Thyroid gland (tissue), 4 donors: ENCODE measurements around the gene PDZD2. TPM values are rescaled to one million over a fixed set of nuclear protein-coding genes. Genes with fewer than 3 reads are reported as not detected.

Experiments
- DNase-seq, 2 donors: peaks; one replicate each; pipeline ENCODE4 v3.0.0-alpha.2; 2019
- H3K27ac ChIP-seq, 3 donors: fragments of 200-600 bp; sonication (generic); 1 replicate in 2 of 3; 2 replicates in 1 of 3; pipeline ENCODE4 v1.5.1; 2016 to 2019; ENCODE audit warnings: mild to moderate bottlenecking in 1 of 3, moderate library complexity in 1 of 3
- H3K27me3 ChIP-seq: fragments of 200-600 bp; sonication (generic); one replicate; pipeline ENCODE4 v1.5.1; 2019
- H3K36me3 ChIP-seq, 2 donors: fragments of 200-600 bp; sonication (generic); one replicate each; pipeline ENCODE4 v1.5.1; 2016 to 2019
- H3K4me1 ChIP-seq, 2 donors: fragments of 200-600 bp; sonication (generic); one replicate each; pipeline ENCODE4 v1.5.1; 2017 to 2019
- H3K4me3 ChIP-seq, 3 donors: fragments of 200-600 bp; sonication (generic); replicated peaks in 1 of 3; 1 replicate in 2 of 3; 2 replicates in 1 of 3; pipeline ENCODE4 v1.5.1; 2016; ENCODE audit warnings: mild to moderate bottlenecking in 1 of 3
- H3K9me3 ChIP-seq: fragments of 200-600 bp; sonication (generic); one replicate; pipeline ENCODE4 v1.5.1; 2017
- CTCF ChIP-seq, 6 experiments: fragments of 200-600 bp in 3 of 6; fragments of 450-650 bp in 3 of 6; sonication (generic) in 3 of 6; IDR thresholded peaks; one replicate each; pipeline ENCODE4 v1.5.1; 2016 to 2019; ENCODE audit warnings: antibody characterized with exemption in 6 of 6, mild to moderate bottlenecking in 2 of 6, inconsistent platforms in 1 of 6, moderate library complexity in 1 of 6
- POLR2A ChIP-seq, 2 donors: fragments of 450-650 bp; IDR thresholded peaks; one replicate each; pipeline ENCODE4 v1.6.1; 2017; ENCODE audit warnings: antibody characterized with exemption in 2 of 2, mild to moderate bottlenecking in 2 of 2, moderate library complexity in 1 of 2
- WGBS, 2 donors: methylation state at CpG; one replicate each; pipeline ENCODE4 v1.1.5; 2017; 5-methylcytosine and 5-hydroxymethylcytosine counted together
- intact Hi-C: fragments of 100-400 bp; cut with DNase I; formaldehyde crosslinking; loops from one replicate; pipeline ENCODE4 v1.15.1; 2023
- total RNA-seq, 4 donors: library from RNA; depleted of rRNA; stranded (reverse); fragments of >200 nt; gene quantifications; one replicate each; pipeline ENCODE4 v1.2.3, GENCODE V29; 2016

PDZD2 gene
- total RNA-seq, 4 donors from 2014 or later = 1.8 to 4.5 (median 3.9) TPM

DNA sequence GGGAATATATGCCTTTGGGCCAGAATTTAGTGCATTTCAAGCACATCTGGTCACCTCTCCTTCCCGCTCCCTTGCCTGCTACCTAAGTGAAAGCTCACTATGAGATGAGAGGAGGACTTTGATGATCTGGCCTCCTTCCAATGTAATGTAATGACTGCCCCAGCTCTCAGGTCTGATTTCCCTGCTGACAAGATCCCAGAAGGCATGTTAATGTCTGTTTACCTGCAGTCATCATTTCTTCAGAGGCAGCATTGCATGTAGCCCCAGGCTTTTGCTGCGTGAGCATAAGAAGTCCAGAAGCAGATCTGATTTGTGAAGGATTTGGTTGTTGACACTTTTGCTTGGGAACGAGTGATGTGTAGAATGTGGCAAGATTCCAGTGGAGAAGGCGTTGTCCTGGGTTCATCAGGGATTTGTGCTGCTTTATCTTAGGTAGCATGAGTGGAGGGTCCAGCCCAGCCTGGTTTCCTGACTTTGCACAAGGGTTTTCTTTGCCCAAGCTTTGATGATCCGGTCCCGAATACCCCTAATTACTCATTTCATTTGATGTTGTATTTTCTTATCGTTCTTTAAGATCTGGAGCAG lies 342.5 kb downstream of the PDZD2 start:
- H3K4me1 ChIP-seq = no peaks in the 10 kb centered on the region
- no peak for TF ChIP-seq POLR2A (IDR thresholded peaks at IDR 0.05)
- TF ChIP-seq CTCF (IDR thresholded peaks at IDR 0.05) = no peak
- intact Hi-C loops = no loop called here
- no peaks in the 10 kb centered on the region for H3K9me3 ChIP-seq
- no peak for DNase-seq
- no peak overlapping the region for H3K4me3 ChIP-seq
- H3K27me3 ChIP-seq = no peaks in the 10 kb centered on the region
- H3K36me3 ChIP-seq = no peaks in the 10 kb centered on the region
- H3K27ac ChIP-seq = no peak overlapping the region
- WGBS, 2 donors = 83 to 88% methylated on average over 7 of the region's 7 CpGs

DNA sequence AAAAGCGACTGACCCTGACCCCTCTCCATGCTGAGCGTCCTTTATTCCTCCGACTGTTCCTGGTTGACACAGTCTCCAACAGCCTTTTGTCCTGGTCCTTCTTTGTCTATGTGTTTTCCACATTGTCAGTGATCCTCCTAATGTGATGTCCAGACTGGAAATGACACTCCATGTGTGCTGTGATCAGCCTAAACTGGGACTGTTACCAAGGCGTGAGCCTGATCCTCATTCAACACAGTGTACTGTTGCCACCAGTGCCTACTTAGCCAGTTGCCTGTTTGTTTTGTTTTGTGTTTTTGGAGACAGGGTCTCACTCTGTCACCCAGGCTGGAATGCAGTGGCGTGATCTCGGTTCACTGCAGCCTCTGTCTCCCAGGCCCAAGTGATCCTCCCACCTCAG lies 343.1 kb downstream of the PDZD2 start:
- Histone ChIP-seq H3K27me3 (no peaks in the 10 kb centered on the region), H3K4me1 (no peaks in the 10 kb centered on the region), H3K36me3 (no peaks in the 10 kb centered on the region), H3K4me3 (no peak overlapping the region), H3K9me3 (no peaks in the 10 kb centered on the region), H3K27ac (no peak overlapping the region)
- TF ChIP-seq POLR2A (IDR thresholded peaks at IDR 0.05) (no peak), CTCF (IDR thresholded peaks at IDR 0.05) (no peak)
- no peak for DNase-seq
- intact Hi-C loops = no loop called here
- WGBS, 2 donors = 94 to 95% methylated on average over 6 of the region's 6 CpGs

- intact Hi-C loops = no loop called here
- WGBS, 2 donors = 81% methylated on average over 2 of the region's 2 CpGs
- H3K27me3 ChIP-seq = no peaks in the 10 kb centered on the region
Measured at GRCh38 chr5:31982621-31983020, 343.7 kb downstream of the PDZD2 start.

GRCh38 chr5:31983851-31984250 lies 344.9 kb downstream of the PDZD2 start:
- Histone ChIP-seq H3K36me3 (no peaks in the 10 kb centered on the region), H3K4me3 (no peak overlapping the region), H3K4me1 (no peaks in the 10 kb centered on the region), H3K27me3 (no peaks in the 10 kb centered on the region), H3K9me3 (no peaks in the 10 kb centered on the region), H3K27ac (no peak overlapping the region)
- no peak for DNase-seq
- TF ChIP-seq CTCF (IDR thresholded peaks at IDR 0.05) = no peak
- no peak for TF ChIP-seq POLR2A (IDR thresholded peaks at IDR 0.05)
- WGBS, 2 donors = 58 to 59% methylated on average over 4 of the region's 4 CpGs
- intact Hi-C loops = no loop called here

More at GRCh38 chr5:31982621-31983020, 343.7 kb downstream of the PDZD2 start:
- TF ChIP-seq CTCF (IDR thresholded peaks at IDR 0.05) (no peak), POLR2A (IDR thresholded peaks at IDR 0.05) (no peak)
- H3K27ac ChIP-seq = no peak overlapping the region
- no peaks in the 10 kb centered on the region for H3K36me3 ChIP-seq
- no peaks in the 10 kb centered on the region for H3K4me1 ChIP-seq
- no peak for DNase-seq
- H3K9me3 ChIP-seq = no peaks in the 10 kb centered on the region
- H3K4me3 ChIP-seq = no peak overlapping the region

DNA sequence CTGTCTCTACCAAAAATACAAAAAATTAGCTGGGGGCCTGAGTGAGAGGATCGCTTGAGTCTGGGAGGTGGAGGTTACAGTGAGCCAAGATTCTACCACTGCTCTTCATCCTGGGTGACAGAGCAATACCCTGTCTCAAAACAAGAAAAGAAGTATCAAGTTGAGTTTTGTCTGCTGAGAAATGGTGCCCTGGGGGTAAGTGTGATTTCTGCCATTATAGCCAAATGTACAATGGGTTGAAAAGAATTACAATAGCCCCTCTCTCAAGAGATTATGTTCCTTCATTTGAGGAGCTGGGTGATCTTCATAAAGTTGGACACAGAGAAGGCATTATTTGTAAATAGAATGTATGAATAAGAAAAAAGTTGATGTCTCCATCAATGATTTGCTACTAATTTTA lies 345.8 kb downstream of the PDZD2 start:
- H3K27me3 ChIP-seq = no peaks in the 10 kb centered on the region
- no peak overlapping the region for H3K27ac ChIP-seq
- no peaks in the 10 kb centered on the region for H3K36me3 ChIP-seq
- DNase-seq = no peak
- intact Hi-C loops = no loop called here
- H3K4me3 ChIP-seq = no peak overlapping the region
- WGBS, 2 donors = 45 to 50% methylated on average over 1 of the region's 1 CpG
- no peaks in the 10 kb centered on the region for H3K4me1 ChIP-seq
- no peaks in the 10 kb centered on the region for H3K9me3 ChIP-seq
- TF ChIP-seq CTCF (IDR thresholded peaks at IDR 0.05) (no peak), POLR2A (IDR thresholded peaks at IDR 0.05) (no peak)
